Mucosa of descending colon (tissue), 3 donors: ENCODE measurements around the gene ATP1A3. TPM values are rescaled to one million over a fixed set of nuclear protein-coding genes. Genes with fewer than 3 reads are reported as not detected.

Source experiments
- ATAC-seq: fragments of 200-7000 bp; cut with Tn5 transposase; one replicate; pipeline ENCODE4 v1.9.1; 2020; ENCODE audit warnings: mild to moderate bottlenecking, moderate library complexity
- DNase-seq, 3 donors: peaks; one replicate each; pipeline ENCODE4 v3.0.0-alpha.2; 2020
- H3K36me3 ChIP-seq: fragments of 200-600 bp; one replicate; pipeline ENCODE4 v1.8.0; 2021; ENCODE audit warnings: low read depth, mild to moderate bottlenecking
- H3K4me1 ChIP-seq: fragments of 200-600 bp; one replicate; pipeline ENCODE4 v1.8.0; 2021; ENCODE audit warnings: low read depth, mild to moderate bottlenecking
- H3K4me3 ChIP-seq: fragments of 200-600 bp; one replicate; pipeline ENCODE4 v1.8.0; 2021; ENCODE audit warnings: mild to moderate bottlenecking
- H3K9me3 ChIP-seq: fragments of 200-600 bp; one replicate; pipeline ENCODE4 v1.8.0; 2021; ENCODE audit warnings: mild to moderate bottlenecking
- CTCF ChIP-seq: fragments of 200-600 bp; IDR thresholded peaks from one replicate; pipeline ENCODE4 v1.8.0; 2022; ENCODE audit warnings: antibody characterized with exemption, mild to moderate bottlenecking
- intact Hi-C, 2 donors: fragments of 100-400 bp; cut with DNase I in 1 of 2; cut with micrococcal nuclease in 1 of 2; formaldehyde crosslinking; loops; one replicate each; pipeline versions ENCODE4 v1.11.0 to v1.11.1; 2022; cut with DNase I, micrococcal nuclease
- total RNA-seq, 3 donors: library from RNA; stranded (reverse); fragmentation: NEBNext Ultra II Directional in 2 of 3; extraction: Animal tissue kit (Norgen Biotek cat#: 25700) in 2 of 3; gene quantifications; one replicate each; pipeline versions ENCODE4 v1.2.1 to v1.2.4, GENCODE V29; 2021 to 2023
- donor health status: DM: no; HTN: no; CAD: no; lungs with moderate emphysema.
- donor health status: DM: no; HTN: no; CAD: no.
- donor health status: DM: no; HTN: yes; CAD: no.

ATP1A3 gene
- total RNA-seq, 3 donors from 2014 or later, result 8.3 TPM; not detected in 2

- no peaks in the 10 kb centered on the region for H3K4me1 ChIP-seq
- no peak for TF ChIP-seq CTCF
- H3K9me3 ChIP-seq, result no peaks in the 10 kb centered on the region
- ATAC-seq (peak; percentile 44), DNase-seq (no peak)
- no peaks in the 10 kb centered on the region for H3K36me3 ChIP-seq
- no peak overlapping the region for H3K4me3 ChIP-seq
- intact Hi-C loops, result no loop called here
Observed at GRCh38 chr19:41968751-41969595, 25.1 kb downstream of the ATP1A3 start.

DNA sequence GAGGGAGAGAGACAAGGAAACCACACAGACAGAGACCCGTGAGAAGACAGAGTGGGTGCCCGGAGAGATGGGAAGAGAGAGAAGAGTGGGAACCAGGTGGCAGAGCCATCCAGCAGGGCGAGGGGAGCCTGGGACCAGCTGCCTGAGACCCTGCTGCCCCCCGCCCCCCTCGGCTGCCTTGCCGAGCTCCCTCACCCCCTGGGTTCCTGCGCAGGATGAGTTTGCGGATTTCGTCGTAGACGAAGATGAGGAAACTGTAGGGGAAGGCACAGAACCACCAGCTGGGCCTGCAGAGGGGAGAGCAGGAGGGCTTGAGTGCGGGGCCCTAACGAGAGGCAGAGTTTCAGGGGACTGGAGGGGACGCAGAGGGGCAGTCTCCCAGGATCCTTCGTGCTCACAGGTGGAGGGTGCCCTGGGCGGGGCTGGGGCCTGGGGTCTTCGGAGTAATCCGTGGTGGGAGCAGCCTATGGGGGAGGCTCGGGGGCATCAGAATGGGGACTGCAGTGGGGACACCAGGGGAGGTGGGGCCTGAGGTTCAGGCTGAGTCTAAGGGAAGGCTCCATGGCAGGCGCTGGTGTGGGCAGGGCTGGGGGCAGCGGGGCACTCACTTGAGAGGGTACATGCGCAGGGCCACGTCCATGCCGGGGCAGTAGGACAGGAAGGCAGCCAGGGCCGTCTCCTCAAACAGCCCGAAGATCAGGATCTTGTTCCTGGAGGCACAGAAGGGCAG, 26.8 kb downstream of the ATP1A3 start:
- no peak for TF ChIP-seq CTCF
- intact Hi-C loops, result no loop called here
- ATAC-seq, result no peak
- no peaks in the 10 kb centered on the region for H3K36me3 ChIP-seq
- H3K4me3 ChIP-seq, result no peak overlapping the region
- DNase-seq, result no peak
- no peaks in the 10 kb centered on the region for H3K9me3 ChIP-seq
- H3K4me1 ChIP-seq, result no peaks in the 10 kb centered on the region

GRCh38 chr19:41965106-41965505, 28.9 kb downstream of the ATP1A3 start:
- no peak for TF ChIP-seq CTCF
- ATAC-seq (no peak), DNase-seq (no peak)
- Histone ChIP-seq H3K4me3 (no peak overlapping the region), H3K36me3 (no peaks in the 10 kb centered on the region), H3K9me3 (no peaks in the 10 kb centered on the region), H3K4me1 (no peaks in the 10 kb centered on the region)
- intact Hi-C loops, result no loop called here

DNA sequence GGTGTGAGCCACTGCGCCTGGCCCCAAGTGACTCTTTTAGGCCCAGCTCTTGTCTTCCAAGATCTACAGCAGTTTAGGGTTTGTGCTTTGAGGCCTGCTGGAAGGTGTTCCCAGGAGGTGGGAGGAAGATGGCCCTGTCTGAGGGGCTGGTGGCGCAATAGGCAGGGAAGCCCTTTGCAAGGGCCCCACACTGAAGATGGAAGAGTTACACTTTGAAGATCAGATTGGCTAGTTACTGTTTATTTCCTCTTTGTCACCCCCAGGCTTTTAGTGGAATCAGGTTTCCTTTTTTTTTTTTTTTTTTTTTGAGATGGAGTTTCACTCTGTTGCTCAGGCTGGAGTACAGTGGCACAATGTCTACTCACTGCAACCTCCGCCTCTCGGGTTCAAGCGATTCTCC, 33.1 kb downstream of the ATP1A3 start:
- TF ChIP-seq CTCF, result no peak
- Histone ChIP-seq H3K4me1 (peaks cover 17% of the 10 kb centered on the region), H3K36me3 (no peaks in the 10 kb centered on the region), H3K4me3 (no peak overlapping the region), H3K9me3 (no peaks in the 10 kb centered on the region)
- DNase-seq (no peak), ATAC-seq (no peak)
- intact Hi-C loops, result no loop called here

DNA sequence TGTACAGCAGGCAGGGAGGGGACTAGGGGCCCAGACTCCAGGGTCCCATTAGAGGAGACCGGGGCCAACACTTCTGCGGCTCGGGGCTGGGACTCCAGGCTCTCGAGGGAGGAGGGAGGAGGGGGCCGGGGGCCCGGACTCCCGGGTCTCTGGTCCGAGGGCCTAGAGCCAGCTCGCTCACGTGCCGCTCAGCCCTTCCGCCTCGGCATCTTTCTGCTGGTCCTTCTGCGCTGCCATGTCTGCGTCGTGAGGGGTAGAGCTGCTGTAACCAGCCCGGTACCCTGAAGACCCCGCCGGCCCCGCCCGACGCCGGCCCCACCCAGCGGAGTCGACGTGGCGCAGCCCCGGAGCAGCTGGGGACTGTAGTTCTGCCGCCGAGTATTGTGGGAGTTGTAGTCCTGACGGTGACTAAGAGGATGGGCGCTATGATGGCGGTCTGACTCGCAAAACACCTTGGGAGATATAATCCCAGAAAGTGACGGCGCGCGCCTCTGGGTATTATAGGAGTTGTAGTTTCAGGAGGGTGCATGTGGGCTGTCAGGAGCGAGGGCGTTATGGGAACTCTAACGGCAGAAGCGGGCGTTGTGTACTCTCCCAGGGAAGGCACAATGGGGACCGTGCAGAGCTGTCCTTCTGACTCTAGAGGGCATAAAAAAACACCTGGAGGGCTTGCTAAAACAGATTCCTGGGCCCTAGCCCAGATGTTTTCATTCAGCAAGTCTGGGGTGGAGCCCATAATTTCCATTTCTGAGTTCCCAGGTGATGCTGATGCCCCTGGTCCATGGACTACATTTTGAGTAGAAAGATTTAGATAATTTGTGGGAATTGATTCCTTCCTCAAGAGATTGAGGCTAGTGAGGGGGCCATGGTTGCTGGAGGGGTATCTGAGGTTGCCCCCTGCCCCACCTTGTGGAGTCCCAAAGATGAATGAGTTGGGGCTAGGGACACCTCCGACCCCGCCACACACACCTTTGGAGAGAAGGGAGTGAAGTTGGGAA, 34.7 kb downstream of the ATP1A3 start, which contains the start of gene RABAC1:
TSS of gene RABAC1 (minus strand) at position 266 of the 998 bp plus-strand sequence. CDS start at position 237, 29 bp downstream.
- Histone ChIP-seq H3K4me1 (peaks cover 18% of the 10 kb centered on the region), H3K9me3 (no peaks in the 10 kb centered on the region), H3K4me3 (peak within 1 kb of the TSS; percentile 77), H3K36me3 (no peaks in the 10 kb centered on the region)
- peak; percentile 90 to 95 (median 92) for DNase-seq
- no peak for TF ChIP-seq CTCF
- peak; percentile 80 for ATAC-seq
- intact Hi-C loops, result no loop called here
